Activated T-cell treated with anti-CD3 and anti-CD28 coated beads for 4 hours (primary cell): ENCODE results near the gene PTPRN2.
"Not testable (repeated sequence)": the region's sequence is repeated elsewhere in the genome, so short reads cannot be mapped to it uniquely, and the experiment has no call there.

Experiments used
- DNase-seq: peaks from one replicate; pipeline ENCODE4 v3.0.0-alpha.2; 2020

Gene PTPRN2

GRCh38 chr7:158053183-158053915, 534.3 kb downstream of the PTPRN2 start:
- no peak for DNase-seq

GRCh38 chr7:158052381-158053060, 535.1 kb downstream of the PTPRN2 start:
- DNase-seq, result no peak

GRCh38 chr7:158051776-158052175, 535.8 kb downstream of the PTPRN2 start:
- no peak for DNase-seq

DNA sequence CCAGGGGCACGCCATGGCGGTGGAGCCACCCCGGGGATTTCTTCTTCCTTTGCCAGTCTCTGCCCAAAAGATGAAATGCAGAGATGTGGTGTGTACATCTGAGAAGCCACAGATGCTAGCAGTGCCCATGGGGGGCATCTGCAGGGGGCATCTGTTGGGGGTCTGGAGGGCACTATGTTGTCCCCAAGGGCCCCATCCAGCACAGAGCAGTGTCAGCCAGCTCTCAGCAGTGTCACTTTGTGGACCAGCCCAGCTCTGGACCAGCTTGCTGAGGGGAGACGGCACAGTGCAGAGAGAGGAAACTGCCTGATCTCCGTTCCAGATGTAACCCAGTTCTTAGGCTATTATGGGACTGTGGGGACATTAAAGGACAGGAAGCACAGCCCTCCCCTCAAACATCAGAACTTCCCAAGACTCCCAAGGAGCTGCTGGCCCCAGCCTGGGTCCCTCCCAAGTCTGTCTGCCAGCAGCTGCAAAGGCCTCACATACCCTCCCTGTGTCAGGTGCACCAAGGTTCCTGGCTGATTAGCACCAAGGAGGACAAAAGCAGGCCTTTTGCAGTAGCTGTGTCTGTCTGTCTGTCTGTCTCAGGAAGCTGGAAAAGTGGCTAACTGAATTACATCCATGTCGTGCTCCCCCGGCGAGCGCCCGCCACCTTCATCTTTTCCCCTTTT, 536.5 kb downstream of the PTPRN2 start:
- DNase-seq, result no peak

- DNase-seq, result no peak
Measured at GRCh38 chr7:158050441-158050977, 537.1 kb downstream of the PTPRN2 start.

- DNase-seq, result no peak
Measured at GRCh38 chr7:158049271-158049670, 538.4 kb downstream of the PTPRN2 start.

DNA sequence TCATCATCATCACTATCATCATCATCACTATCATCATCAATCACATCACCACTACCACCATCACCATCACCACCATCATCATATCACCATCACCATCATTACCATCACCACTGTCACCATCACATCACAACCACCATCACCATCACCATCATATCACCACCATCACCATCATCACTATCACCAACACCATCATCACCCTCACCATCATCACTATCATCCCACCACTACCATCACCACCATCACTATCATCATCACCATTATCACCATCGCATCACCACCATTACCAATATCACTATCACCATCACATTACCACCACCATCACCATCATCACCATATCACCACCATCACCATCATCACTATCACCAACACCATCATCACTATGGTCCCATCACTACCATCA, 539.1 kb downstream of the PTPRN2 start:
- DNase-seq, result no peak

- no peak for DNase-seq
Measured at GRCh38 chr7:158047391-158048059, 540.1 kb downstream of the PTPRN2 start.

GRCh38 chr7:158046246-158046645, 541.4 kb downstream of the PTPRN2 start:
- DNase-seq, result not testable (repeated sequence)

DNA sequence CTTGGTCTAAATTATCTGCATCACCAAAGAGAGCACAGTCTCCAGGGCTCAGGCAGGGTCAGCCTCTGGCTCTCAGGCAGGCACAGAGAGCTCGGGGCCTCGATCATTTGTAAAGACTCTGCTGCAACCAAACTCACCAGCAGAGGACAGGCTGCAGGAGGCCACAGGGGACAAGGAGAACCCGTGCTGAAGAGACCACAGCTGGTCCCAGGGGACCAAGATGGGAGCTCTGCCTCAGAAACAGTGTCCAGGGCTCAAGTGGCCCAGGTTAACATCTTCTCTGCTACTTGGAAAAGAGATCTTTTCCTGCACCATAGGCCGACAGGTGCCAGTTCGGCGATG, 543.2 kb downstream of the PTPRN2 start:
- no peak for DNase-seq

DNA sequence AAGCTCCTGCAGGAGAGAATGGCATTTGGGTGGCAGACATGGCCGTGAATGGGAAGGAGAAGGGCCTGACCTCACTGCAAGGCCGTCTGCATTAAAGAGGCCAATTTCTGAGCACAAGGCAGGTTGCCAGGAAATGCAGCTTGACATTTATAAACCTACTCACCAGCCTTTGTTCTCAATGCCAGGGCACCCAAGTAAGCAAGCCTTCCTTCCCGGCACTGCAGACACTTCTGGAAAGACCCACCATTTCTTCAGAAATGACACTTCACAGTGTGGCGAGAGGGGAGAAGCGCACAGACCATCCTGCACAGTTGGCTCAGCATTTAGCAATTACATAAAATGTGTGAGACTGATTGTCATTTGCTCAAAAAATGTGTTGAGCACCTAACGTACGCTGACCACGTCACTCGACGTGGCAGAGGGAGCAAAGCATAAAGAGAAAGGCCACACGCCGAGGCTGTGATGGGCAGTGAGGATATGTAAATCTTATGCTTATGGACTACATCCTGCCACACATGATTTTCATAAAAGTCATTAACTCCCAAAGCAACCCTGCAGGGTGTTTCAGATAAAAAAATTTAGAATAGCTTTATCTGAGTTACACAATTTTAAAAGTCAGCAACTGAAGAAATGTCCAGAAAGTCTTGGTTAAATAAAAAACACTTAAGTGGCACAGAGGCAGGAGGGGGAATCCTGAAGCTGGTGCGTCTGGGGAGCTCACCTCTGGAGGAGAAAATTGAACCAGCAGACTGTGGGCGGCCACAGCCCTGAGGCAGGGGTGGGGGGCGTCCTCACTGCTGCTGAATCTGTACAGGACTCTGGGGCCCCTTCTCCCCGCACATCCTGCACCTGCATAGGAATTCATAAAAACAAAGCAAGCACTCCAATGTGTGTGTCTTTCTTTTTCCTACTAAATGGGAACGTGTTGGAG, 543.8 kb downstream of the PTPRN2 start:
- DNase-seq, result no peak

GRCh38 chr7:158042156-158042880, 545.3 kb downstream of the PTPRN2 start:
- DNase-seq, result no peak

- DNase-seq, result no peak
Measured at GRCh38 chr7:158040199-158040598, 547.4 kb downstream of the PTPRN2 start.

DNA sequence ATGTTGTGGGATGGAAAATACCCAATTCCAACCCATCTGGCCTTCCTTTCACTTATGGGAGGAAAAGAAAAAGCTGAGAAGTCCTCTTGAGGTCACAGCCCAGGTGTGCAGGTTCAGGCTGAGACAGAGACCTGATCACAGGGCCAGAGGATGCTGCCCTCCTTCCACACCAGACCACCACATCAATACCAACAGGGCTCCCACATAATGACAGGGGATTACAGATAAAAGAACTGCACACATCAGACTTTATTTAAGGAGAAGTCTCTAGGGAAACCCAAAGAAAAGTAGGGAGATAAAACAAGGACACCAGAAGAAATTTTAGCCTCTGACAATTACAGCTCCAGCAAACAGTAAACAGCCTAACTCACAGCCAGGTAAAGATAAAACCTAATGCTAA, 548.4 kb downstream of the PTPRN2 start:
- DNase-seq, result no peak

DNA sequence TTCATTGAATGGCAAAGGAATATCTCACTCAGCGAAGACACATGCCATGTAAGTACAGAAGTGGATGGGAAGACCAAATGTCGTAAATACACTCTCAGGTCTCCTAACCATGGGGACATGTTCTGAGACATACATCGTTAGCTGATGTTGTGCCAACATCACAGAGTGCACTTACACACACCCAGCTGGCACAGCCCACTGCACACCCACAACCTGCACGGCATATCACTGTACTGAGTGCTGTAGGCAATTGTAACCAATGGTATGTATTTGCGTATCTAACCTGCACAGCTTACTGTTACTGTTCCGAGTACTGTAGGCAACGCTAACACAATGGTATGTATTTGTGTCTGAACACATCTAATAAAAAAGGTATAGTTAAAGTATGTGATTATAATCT, 550.4 kb downstream of the PTPRN2 start:
- DNase-seq, result no peak

DNA sequence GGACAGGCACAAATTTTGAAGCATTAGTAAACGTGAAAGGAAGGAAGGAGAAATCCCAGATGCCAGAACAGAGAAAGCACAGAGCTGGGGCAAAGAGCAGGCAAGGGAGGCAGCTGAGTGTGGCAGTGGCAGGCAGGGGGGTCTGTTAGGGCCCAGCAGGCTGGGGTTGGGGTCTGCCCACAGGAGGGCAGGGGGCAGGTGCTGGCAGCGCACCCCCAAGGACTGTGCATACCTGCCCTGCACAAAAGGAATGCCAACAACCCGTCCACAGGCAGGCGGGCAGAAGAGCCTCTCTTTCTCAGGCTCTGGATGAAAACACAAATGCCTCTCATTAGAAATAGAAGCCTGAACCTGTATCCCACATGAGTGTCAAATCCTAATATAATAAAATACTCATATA, 552.3 kb downstream of the PTPRN2 start:
- DNase-seq, result no peak

DNA sequence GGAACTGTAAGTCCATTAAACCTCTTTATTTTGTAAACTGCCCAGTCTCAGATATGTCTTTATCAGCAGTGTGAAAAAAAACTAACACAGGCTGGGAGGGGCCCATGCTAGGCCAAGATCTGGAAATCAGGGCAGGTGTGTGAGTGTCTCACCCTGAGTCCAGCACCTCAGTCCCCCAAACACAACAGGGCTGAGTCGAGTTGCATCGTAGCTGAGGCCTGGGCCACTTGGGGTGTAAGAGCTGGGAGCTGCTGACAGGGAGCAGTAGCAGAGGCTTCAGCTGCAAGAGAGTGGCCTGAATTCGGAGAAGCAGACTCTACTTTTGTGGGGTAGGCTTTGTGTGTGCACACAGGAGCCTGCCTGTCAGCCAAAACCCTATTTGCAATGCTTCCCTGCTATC, 553.1 kb downstream of the PTPRN2 start:
- DNase-seq, result no peak

DNA sequence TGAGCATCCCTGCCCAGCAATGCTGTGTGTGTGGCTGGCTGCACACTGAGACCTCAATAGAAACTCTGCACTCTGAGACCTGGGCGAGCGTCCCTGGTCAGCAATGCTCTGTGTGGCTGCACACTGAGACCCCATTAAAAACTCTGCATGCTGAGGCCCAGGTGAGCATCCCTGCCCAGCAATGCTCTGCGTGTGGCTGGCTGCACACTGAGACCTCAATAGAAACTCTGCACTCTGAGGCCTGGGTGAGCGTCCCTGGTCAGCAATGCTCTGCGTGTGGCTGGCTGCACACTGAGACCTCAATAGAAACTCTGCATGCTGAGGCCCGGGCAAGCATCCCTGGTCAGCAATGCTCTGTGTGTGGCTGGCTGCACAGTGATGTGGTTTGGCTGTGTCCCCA, 553.7 kb downstream of the PTPRN2 start:
- DNase-seq, result not testable (repeated sequence)

GRCh38 chr7:158033196-158033595, 554.4 kb downstream of the PTPRN2 start:
- DNase-seq, result no peak

GRCh38 chr7:158032561-158033115, 555.0 kb downstream of the PTPRN2 start:
- DNase-seq, result no peak

- DNase-seq, result no peak
Measured at GRCh38 chr7:158031867-158032308, 555.7 kb downstream of the PTPRN2 start.
